HepG2 (cell line): ENCODE data around the gene MIF4GD. TPM values are rescaled to one million over a fixed set of nuclear protein-coding genes. Genes with fewer than 3 reads are reported as not detected.

ENCODE experiments used
- AGO2 ChIP-seq: fragments of 200-400 bp; formaldehyde crosslinking; optimal IDR thresholded peaks from 2 replicates; pipeline ENCODE3; 2017; ENCODE audit warnings: mild to moderate bottlenecking, low read depth, low read length, moderate library complexity
- CEBPB ChIP-seq: IDR thresholded peaks from 2 replicates; pipeline ENCODE4 v1.6.1; 2011; ENCODE audit warnings: low read depth, low read length, improper control_type of control experiment, borderline replicate concordance
- CREB1 ChIP-seq, 2 experiments: fragments of 450-650 bp in 1 of 2; IDR thresholded peaks; 2 replicates each; pipeline ENCODE4 v1.6.1; 2016 to 2017; ENCODE audit warnings: control low read depth in 1 of 2, mild to moderate bottlenecking in 1 of 2, missing compliant biosample characterization in 1 of 2, missing genetic modification characterization in 1 of 2
- DR1 ChIP-seq: sonication (generic); formaldehyde crosslinking; IDR thresholded peaks from 2 replicates; pipeline ENCODE4 v1.8.0; 2021; ENCODE audit warnings: mild to moderate bottlenecking, missing genetic modification reagents, inconsistent platforms
- HMGA1 ChIP-seq: sonication (generic); formaldehyde crosslinking; conservative IDR thresholded peaks from 2 replicates; pipeline ENCODE4 v1.4.0; 2020; ENCODE audit warnings: missing genetic modification reagents
- RBM22 ChIP-seq: fragments of 200-400 bp; formaldehyde crosslinking; optimal IDR thresholded peaks from 2 replicates; pipeline ENCODE3; 2017; ENCODE audit warnings: mild to moderate bottlenecking, low read length, moderate library complexity
- TRIM24 ChIP-seq: sonication (generic); formaldehyde crosslinking; IDR thresholded peaks from 2 replicates; pipeline ENCODE4 v1.8.0; 2022; ENCODE audit warnings: mild to moderate bottlenecking, missing genetic modification reagents
- ZBTB34 ChIP-seq: sonication (generic); formaldehyde crosslinking; IDR thresholded peaks from 2 replicates; pipeline ENCODE4 v1.8.0; 2022; ENCODE audit warnings: mild to moderate bottlenecking, missing genetic modification reagents
- ZNF160 ChIP-seq: sonication (generic); formaldehyde crosslinking; IDR thresholded peaks from 2 replicates; pipeline ENCODE4 v1.8.0; 2022; ENCODE audit warnings: mild to moderate bottlenecking, inconsistent platforms, missing genetic modification reagents
- ZNF207 ChIP-seq: fragments of 450-650 bp; IDR thresholded peaks from 2 replicates; pipeline ENCODE4 v1.6.1; 2016; ENCODE audit warnings: antibody characterized with exemption, borderline replicate concordance
- ZNF558 ChIP-seq: sonication (generic); formaldehyde crosslinking; IDR thresholded peaks from 2 replicates; pipeline ENCODE4 v1.9.0; 2022; ENCODE audit warnings: mild to moderate bottlenecking, missing genetic modification reagents, borderline replicate concordance
- ZNF776 ChIP-seq: sonication (generic); formaldehyde crosslinking; IDR thresholded peaks from 2 replicates; pipeline ENCODE4 v1.4.0; 2020; ENCODE audit warnings: mild to moderate bottlenecking, missing genetic modification reagents
- polyA plus RNA-seq, 8 experiments: library from polyadenylated mRNA; depleted of rRNA in 3 of 8; stranded (reverse) in 7 of 8; unstranded in 1 of 8; fragments of >200 nt; fragmentation: Illumina TruSeq in 4 of 8; extraction: Trizol in 4 of 8; gene quantifications; 2 replicates each; pipeline versions ENCODE4 v1.2.1 to v1.2.3, GENCODE V29; 2011 to 2016; ENCODE audit warnings: low read depth in 4 of 8, missing spikeins in 1 of 8, mixed read lengths in 1 of 8; ENCODE audit not compliant: insufficient read depth in 1 of 8
- total RNA-seq, 5 experiments: library from RNA; depleted of rRNA; stranded (reverse); fragments of >200 nt; fragmentation: Illumina TruSeq; extraction: Trizol; gene quantifications; 2 replicates each; pipeline ENCODE4 v1.2.3, GENCODE V29; 2016; ENCODE audit warnings: low read depth in 1 of 5

The MIF4GD gene
- total and polyA plus RNA-seq, 2 of the 13 experiments (the other 11 are each of a cell fraction or from before 2014, with no cell fraction given): 14.0 to 28.0 TPM

- no peak for TF ChIP-seq CREB1 (IDR thresholded peaks at IDR 0.05)
- TF ChIP-seq CREB1 (CRISPR knock-in tag; IDR thresholded peaks at IDR 0.05): no peak
- TF ChIP-seq HMGA1 (CRISPR knock-in tag): no peak
- TF ChIP-seq ZBTB34 (CRISPR knock-in tag): no peak
- TF ChIP-seq ZNF776: no peak
- TF ChIP-seq ZNF207: no peak
- TF ChIP-seq ZNF558 (CRISPR knock-in tag): no peak
- no peak for TF ChIP-seq TRIM24 (CRISPR knock-in tag)
- no peak for TF ChIP-seq DR1
- peak; percentile 61 for TF ChIP-seq AGO2
- peak; percentile 30 for TF ChIP-seq RBM22
- TF ChIP-seq ZNF160 (CRISPR knock-in tag): no peak
- no peak for TF ChIP-seq CEBPB
Observed at GRCh38 chr17:75265614-75266315, 5.3 kb downstream of the MIF4GD start (continued).
